Measurements from ENCODE around the gene PRKCA. TPM values are rescaled to one million over a fixed set of nuclear protein-coding genes. Genes with fewer than 3 reads are reported as not detected.
A peak's percentile ranks its signal among the peaks of the same experiment; 100 is the strongest.

Gene PRKCA
- total RNA-seq, 4 donors from 2014 or later = 55.8 to 90.7 (median 66.7) TPM

DNA sequence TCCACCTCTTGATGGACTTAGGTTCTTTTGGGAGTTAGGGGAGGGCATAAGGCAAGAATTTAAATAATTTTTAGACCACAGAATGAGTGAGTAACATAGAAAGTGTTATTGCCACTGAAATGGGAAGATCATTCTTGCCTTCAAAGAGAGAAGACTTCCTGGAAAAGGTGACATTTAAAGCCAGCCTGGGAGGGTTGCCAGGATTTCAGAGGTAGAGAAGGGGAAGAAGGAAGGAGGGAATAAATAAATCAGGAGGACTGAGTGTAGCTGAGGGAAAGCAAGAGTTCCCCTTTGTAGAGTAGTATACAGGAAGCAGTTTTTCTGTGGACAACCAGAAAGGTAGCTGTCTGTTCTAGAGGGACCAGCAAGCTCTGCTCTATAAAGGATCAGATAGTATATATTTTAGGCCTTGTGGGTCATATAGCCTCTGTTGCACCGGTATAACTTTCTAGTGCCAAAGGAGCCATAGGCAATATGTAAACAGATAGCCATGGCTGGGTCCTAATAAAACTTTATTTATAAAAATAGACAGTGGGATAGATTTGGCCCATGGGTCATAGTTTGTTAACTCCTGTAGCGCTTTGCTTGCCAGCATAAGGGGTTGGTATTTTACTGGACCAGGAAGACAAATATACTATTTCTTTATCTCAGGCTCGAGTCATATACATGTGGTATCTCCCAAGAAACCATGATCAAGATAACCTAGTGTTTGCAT, 385.3 kb downstream of the PRKCA start:
- 67 to 97% methylated on average over 3 of the region's 3 CpGs for WGBS, 2 donors
- H3K9me3 ChIP-seq = no peaks in the 10 kb centered on the region
- DNase-seq (ENCODE audit: low spot score in 2 of 2) = no peak
- TF ChIP-seq, protein P1, sequence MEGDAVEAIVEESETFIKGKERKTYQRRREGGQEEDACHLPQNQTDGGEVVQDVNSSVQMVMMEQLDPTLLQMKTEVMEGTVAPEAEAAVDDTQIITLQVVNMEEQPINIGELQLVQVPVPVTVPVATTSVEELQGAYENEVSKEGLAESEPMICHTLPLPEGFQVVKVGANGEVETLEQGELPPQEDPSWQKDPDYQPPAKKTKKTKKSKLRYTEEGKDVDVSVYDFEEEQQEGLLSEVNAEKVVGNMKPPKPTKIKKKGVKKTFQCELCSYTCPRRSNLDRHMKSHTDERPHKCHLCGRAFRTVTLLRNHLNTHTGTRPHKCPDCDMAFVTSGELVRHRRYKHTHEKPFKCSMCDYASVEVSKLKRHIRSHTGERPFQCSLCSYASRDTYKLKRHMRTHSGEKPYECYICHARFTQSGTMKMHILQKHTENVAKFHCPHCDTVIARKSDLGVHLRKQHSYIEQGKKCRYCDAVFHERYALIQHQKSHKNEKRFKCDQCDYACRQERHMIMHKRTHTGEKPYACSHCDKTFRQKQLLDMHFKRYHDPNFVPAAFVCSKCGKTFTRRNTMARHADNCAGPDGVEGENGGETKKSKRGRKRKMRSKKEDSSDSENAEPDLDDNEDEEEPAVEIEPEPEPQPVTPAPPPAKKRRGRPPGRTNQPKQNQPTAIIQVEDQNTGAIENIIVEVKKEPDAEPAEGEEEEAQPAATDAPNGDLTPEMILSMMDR (IDR thresholded peaks at IDR 0.05) = no peak
- no peak for TF ChIP-seq EP300 (IDR thresholded peaks at IDR 0.05)
- no peak for TF ChIP-seq POLR2A (IDR thresholded peaks at IDR 0.05)
- peaks cover 0 to 64% (median 6%) of the 10 kb centered on the region in 4 donors for H3K4me1 ChIP-seq
- peaks cover 0 to 12% (median 0%) of the 10 kb centered on the region in 3 donors for H3K36me3 ChIP-seq
- no peak overlapping the region for H3K4me3 ChIP-seq
- H3K27me3 ChIP-seq = no peaks in the 10 kb centered on the region
- peak overlapping the region; percentile 46 to 89 (median 68) for H3K27ac ChIP-seq

GRCh38 chr17:66689221-66689620, 386.8 kb downstream of the PRKCA start:
- peaks cover 0 to 12% (median 0%) of the 10 kb centered on the region in 3 donors for H3K36me3 ChIP-seq
- H3K27ac ChIP-seq = peak overlapping the region; percentile 50 to 89 (median 68)
- no peaks in the 10 kb centered on the region for H3K27me3 ChIP-seq
- H3K4me1 ChIP-seq = peaks cover 0 to 62% (median 6%) of the 10 kb centered on the region in 4 donors
- H3K4me3 ChIP-seq = no peak overlapping the region
- peak in 1 of 2 donors; percentile 72 for TF ChIP-seq EP300 (IDR thresholded peaks at IDR 0.05)
- peak in 1 of 2 donors; percentile 26 for TF ChIP-seq POLR2A (IDR thresholded peaks at IDR 0.05)
- TF ChIP-seq, protein P1 (IDR thresholded peaks at IDR 0.05) = no peak
- 12 to 26% methylated on average over 2 of the region's 2 CpGs for WGBS, 2 donors
- H3K9me3 ChIP-seq = no peaks in the 10 kb centered on the region
- peak in 1 of 2 donors; percentile 39 for DNase-seq (ENCODE audit: low spot score in 2 of 2)

- 71 to 74% methylated on average over 7 of the region's 7 CpGs for WGBS, 2 donors
- H3K4me3 ChIP-seq = no peak overlapping the region
- H3K9me3 ChIP-seq = no peaks in the 10 kb centered on the region
- no peaks in the 10 kb centered on the region for H3K27me3 ChIP-seq
- H3K4me1 ChIP-seq = peaks cover 0 to 56% (median 6%) of the 10 kb centered on the region in 4 donors
- peaks cover 0 to 12% (median 0%) of the 10 kb centered on the region in 3 donors for H3K36me3 ChIP-seq
- no peak for DNase-seq (ENCODE audit: low spot score in 2 of 2)
- peak overlapping the region in 3 of 4 donors; percentile 50 to 89 (median 84) for H3K27ac ChIP-seq
- TF ChIP-seq POLR2A (IDR thresholded peaks at IDR 0.05) = no peak
- TF ChIP-seq, protein P1 (IDR thresholded peaks at IDR 0.05) = no peak
- TF ChIP-seq EP300 (IDR thresholded peaks at IDR 0.05) = no peak
Observed at GRCh38 chr17:66690166-66690565, 387.8 kb downstream of the PRKCA start.

- peak; percentile 52 to 55 for DNase-seq (ENCODE audit: low spot score in 2 of 2)
- Histone ChIP-seq H3K27me3 (no peaks in the 10 kb centered on the region), H3K27ac (peak overlapping the region; percentile 25 to 89 (median 60)), H3K36me3 (peaks cover 0 to 18% (median 0%) of the 10 kb centered on the region in 3 donors), H3K4me3 (no peak overlapping the region), H3K4me1 (peaks cover 0 to 50% (median 6%) of the 10 kb centered on the region in 4 donors), H3K9me3 (no peaks in the 10 kb centered on the region)
- TF ChIP-seq, protein P1 (IDR thresholded peaks at IDR 0.05) = no peak
- TF ChIP-seq EP300 (IDR thresholded peaks at IDR 0.05) = peak; percentile 15 to 77
- TF ChIP-seq POLR2A (IDR thresholded peaks at IDR 0.05) = no peak
- WGBS, 2 donors = 34 to 36% methylated on average over 12 of the region's 12 CpGs
Observed at GRCh38 chr17:66691644-66692420, 389.4 kb downstream of the PRKCA start.

DNA sequence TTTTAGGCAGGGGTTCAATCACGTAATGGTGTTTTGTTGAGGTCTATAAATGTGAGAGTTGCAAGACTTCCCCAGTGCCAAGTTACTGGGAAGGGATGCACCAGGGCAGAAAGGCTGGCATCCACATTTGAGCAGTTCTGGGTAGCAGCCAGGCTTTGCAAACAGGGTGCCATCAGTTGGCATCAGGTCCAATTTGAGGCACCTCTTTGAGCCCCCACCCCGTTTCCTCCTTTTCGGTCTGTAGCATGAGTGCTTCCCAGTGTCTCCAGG, 389.9 kb downstream of the PRKCA start:
- H3K9me3 ChIP-seq = no peaks in the 10 kb centered on the region
- no peaks in the 10 kb centered on the region for H3K27me3 ChIP-seq
- DNase-seq (ENCODE audit: low spot score in 2 of 2) = no peak
- H3K4me3 ChIP-seq = no peak overlapping the region
- H3K27ac ChIP-seq = peak overlapping the region; percentile 25 to 89 (median 60)
- TF ChIP-seq, protein P1 (IDR thresholded peaks at IDR 0.05) = no peak
- TF ChIP-seq EP300 (IDR thresholded peaks at IDR 0.05) = no peak
- peaks cover 0 to 48% (median 6%) of the 10 kb centered on the region in 4 donors for H3K4me1 ChIP-seq
- H3K36me3 ChIP-seq = peaks cover 0 to 23% (median 0%) of the 10 kb centered on the region in 3 donors
- WGBS, 2 donors = 55 to 97% methylated on average over 3 of the region's 3 CpGs
